A673 (cell line): ENCODE data around the gene FHIT.

ENCODE experiments used
- CTCF ChIP-seq: fragments of 300-800, 200-600 bp; sonication (generic); conservative IDR thresholded peaks from 2 replicates; pipeline ENCODE4 v1.5.1; 2017; ENCODE audit warnings: low read depth, mild to moderate bottlenecking, antibody characterized with exemption, low read length, moderate library complexity, mixed read lengths
- EZH2 ChIP-seq: fragments of 200-600 bp; sonication (generic); IDR thresholded peaks from 2 replicates; pipeline ENCODE4 v1.6.1; 2017; ENCODE audit warnings: borderline replicate concordance, low read depth, mild to moderate bottlenecking, mixed read lengths, antibody characterized with exemption, low read length; ENCODE audit not compliant: poor library complexity, severe bottlenecking

GRCh38 chr3:60366486-60366885 lies 884.8 kb downstream of the FHIT start:
- TF ChIP-seq CTCF, result no peak
- TF ChIP-seq EZH2, result no peak
